Heart left ventricle (tissue), 16 donors: ENCODE data around the gene PSTPIP1. TPM values are rescaled to one million over a fixed set of nuclear protein-coding genes. Genes with fewer than 3 reads are reported as not detected.

Experiments
- ATAC-seq, 4 donors: fragments of 200-7000 bp; cut with Tn5 transposase; one replicate each; pipeline ENCODE4 v1.9.1; 2020 to 2022; ENCODE audit warnings: moderate library complexity in 4 of 4, mild to moderate bottlenecking in 3 of 4, moderate number of reproducible peaks in 1 of 4
- DNase-seq, 5 donors: peaks; one replicate each; pipeline ENCODE4 v3.0.0-alpha.2; 2020
- H3K27ac ChIP-seq, 12 donors: fragments of 200-600 bp; sonication (generic) in 4 of 12; one replicate each; pipeline versions ENCODE4 v1.5.0 to v1.8.0; 2016 to 2022; ENCODE audit warnings: mild to moderate bottlenecking in 2 of 12
- H3K27me3 ChIP-seq, 9 donors: fragments of 200-600 bp; sonication (generic) in 2 of 9; one replicate each; pipeline versions ENCODE4 v1.5.1 to v1.8.0; 2016 to 2022; ENCODE audit warnings: mild to moderate bottlenecking in 3 of 9
- H3K36me3 ChIP-seq, 9 donors: fragments of 200-600 bp; sonication (generic) in 2 of 9; one replicate each; pipeline versions ENCODE4 v1.5.0 to v1.8.0; 2018 to 2022; ENCODE audit warnings: mild to moderate bottlenecking in 2 of 9
- H3K4me1 ChIP-seq, 12 donors: fragments of 200-600 bp; sonication (generic) in 4 of 12; one replicate each; pipeline versions ENCODE4 v1.5.0 to v1.8.0; 2016 to 2022; ENCODE audit warnings: mild to moderate bottlenecking in 3 of 12
- H3K4me3 ChIP-seq, 12 donors: fragments of 200-600 bp; sonication (generic) in 4 of 12; one replicate each; pipeline versions ENCODE4 v1.5.0 to v1.8.0; 2017 to 2022; ENCODE audit warnings: mild to moderate bottlenecking in 9 of 12, moderate library complexity in 4 of 12
- H3K9me3 ChIP-seq, 12 donors: fragments of 200-600 bp; sonication (generic) in 4 of 12; one replicate each; pipeline versions ENCODE4 v1.5.0 to v1.8.0; 2016 to 2022; ENCODE audit warnings: mild to moderate bottlenecking in 1 of 12
- POLR2A ChIP-seq, 2 donors: fragments of 450-650 bp; IDR thresholded peaks; one replicate each; pipeline ENCODE4 v1.6.1; 2017; ENCODE audit warnings: antibody characterized with exemption in 2 of 2, mild to moderate bottlenecking in 2 of 2, moderate library complexity in 2 of 2
- WGBS, 4 donors: extraction: QIAGEN DNeasy Blood & Tissue Kit in 2 of 4; methylation state at CpG; one replicate each; pipeline versions ENCODE4 v1.1.5 to v1.1.7; 2013 to 2018; 5-methylcytosine and 5-hydroxymethylcytosine counted together
- intact Hi-C, 10 donors: fragments of 100-400 bp; cut with DNase I; formaldehyde crosslinking; loops; one replicate each; pipeline versions ENCODE4 v1.11.1 to v1.14.2; 2022
- polyA plus RNA-seq, 2 donors: library from polyadenylated mRNA; stranded (reverse); fragments of 200-250 nt; gene quantifications; one replicate each; pipeline ENCODE4 v1.2.3, GENCODE V29; 2013
- total RNA-seq, 9 donors: library from RNA; depleted of rRNA in 2 of 9; stranded (reverse); fragments of >200 nt in 2 of 9; fragmentation: NEBNext Ultra II Directional in 3 of 9; extraction: Animal tissue kit (Norgen Biotek cat#: 25700) in 3 of 9; gene quantifications; one replicate each; pipeline versions ENCODE4 v1.1.0 to v1.2.4, GENCODE V29; 2016 to 2023
- TF ChIP-seq, protein P1 (sequence below), 12 donors: fragments of 200-600 bp; sonication (generic) in 4 of 12; IDR thresholded peaks; one replicate each; pipeline versions ENCODE4 v1.5.0 to v1.8.0; 2018 to 2022; ENCODE audit warnings: antibody characterized with exemption in 12 of 12, mild to moderate bottlenecking in 5 of 12
- donor health status: ischemic (EF 13 %, LVEDD 7.1; RV severe dilation, severe dysfunction).
- donor health status: healthy with polysubstance abuse.
- donor health status: DM: no; HTN: yes; CAD: no.
- donor health status: DM: no; HTN: no; CAD: no.
- donor health status: ischemic (EF 25% LVEDD 6.9; RV normal size, moderate dysfunction).
- donor health status: ischemic (EF 25% LVEDD 5.7; RV mildly dilated, moderate dysfunction).
- donor health status: healthy.
- donor health status: DM: yes; HTN: yes; CAD: no.
- donor health status: ischemic (EF 35%, LVEDD 5.7; RV mildly dilated, moderate dysfunction).
- donor health status: nonischemic (EF 11% LVEDD 7.7; RV severe dilation, severe dysfunction).
- donor health status: DM: yes; HTN: yes; CAD: no.
- donor health status: PGD.
- donor health status: ischemic (EF 29% LVEDD 5.4; RV normal size, mild dysfunction).
- donor health status: nonischemic (EF 23%, LVEDD 6.1; RV moderate dilation, normal function).

PSTPIP1 gene
- total and polyA plus RNA-seq, 11 donors: 1.3 to 17.2 (median 2.9) TPM

DNA sequence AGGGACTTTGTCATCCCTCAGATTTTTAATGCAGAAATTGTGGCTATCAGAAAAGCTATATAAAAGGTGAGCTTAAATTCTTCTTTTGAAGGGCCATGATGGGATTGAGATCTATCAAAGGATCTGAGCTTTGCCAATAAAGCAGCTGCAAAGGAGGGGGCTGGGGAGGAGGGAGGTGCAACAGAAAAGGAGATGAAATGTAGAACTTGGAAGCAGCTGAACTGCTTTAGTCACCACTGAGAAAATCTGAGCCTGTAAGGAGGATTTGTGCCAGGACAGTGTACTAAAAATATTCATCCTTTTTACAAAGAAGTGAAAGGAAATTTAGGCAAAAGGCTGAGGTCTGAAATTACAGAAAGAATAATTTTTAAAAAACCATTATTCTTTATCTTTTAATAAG lies 65.6 kb downstream of the PSTPIP1 start:
- ATAC-seq (peak; percentile 44 to 87 (median 78)), DNase-seq (no peak)
- H3K27me3 ChIP-seq: no peaks in the 10 kb centered on the region
- H3K27ac ChIP-seq: peak overlapping the region in 8 of 12 donors; percentile 15 to 54 (median 30)
- TF ChIP-seq, protein P1, sequence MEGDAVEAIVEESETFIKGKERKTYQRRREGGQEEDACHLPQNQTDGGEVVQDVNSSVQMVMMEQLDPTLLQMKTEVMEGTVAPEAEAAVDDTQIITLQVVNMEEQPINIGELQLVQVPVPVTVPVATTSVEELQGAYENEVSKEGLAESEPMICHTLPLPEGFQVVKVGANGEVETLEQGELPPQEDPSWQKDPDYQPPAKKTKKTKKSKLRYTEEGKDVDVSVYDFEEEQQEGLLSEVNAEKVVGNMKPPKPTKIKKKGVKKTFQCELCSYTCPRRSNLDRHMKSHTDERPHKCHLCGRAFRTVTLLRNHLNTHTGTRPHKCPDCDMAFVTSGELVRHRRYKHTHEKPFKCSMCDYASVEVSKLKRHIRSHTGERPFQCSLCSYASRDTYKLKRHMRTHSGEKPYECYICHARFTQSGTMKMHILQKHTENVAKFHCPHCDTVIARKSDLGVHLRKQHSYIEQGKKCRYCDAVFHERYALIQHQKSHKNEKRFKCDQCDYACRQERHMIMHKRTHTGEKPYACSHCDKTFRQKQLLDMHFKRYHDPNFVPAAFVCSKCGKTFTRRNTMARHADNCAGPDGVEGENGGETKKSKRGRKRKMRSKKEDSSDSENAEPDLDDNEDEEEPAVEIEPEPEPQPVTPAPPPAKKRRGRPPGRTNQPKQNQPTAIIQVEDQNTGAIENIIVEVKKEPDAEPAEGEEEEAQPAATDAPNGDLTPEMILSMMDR (IDR thresholded peaks at IDR 0.05): no peak
- TF ChIP-seq POLR2A (IDR thresholded peaks at IDR 0.05): no peak
- peaks cover 0 to 12% (median 0%) of the 10 kb centered on the region in 9 donors for H3K36me3 ChIP-seq
- H3K4me1 ChIP-seq: peaks cover 5 to 57% (median 31%) of the 10 kb centered on the region in 12 donors
- intact Hi-C loops: no loop called here
- no peaks in the 10 kb centered on the region for H3K9me3 ChIP-seq
- H3K4me3 ChIP-seq: peak overlapping the region in 4 of 12 donors; percentile 1 to 24 (median 16)

- peaks cover 5 to 68% (median 42%) of the 10 kb centered on the region in 12 donors for H3K4me1 ChIP-seq
- ATAC-seq: no peak
- intact Hi-C loops: no loop called here
These were observed 68.3 kb downstream of the PSTPIP1 start for GRCh38 chr15:77063249-77063648.

DNA sequence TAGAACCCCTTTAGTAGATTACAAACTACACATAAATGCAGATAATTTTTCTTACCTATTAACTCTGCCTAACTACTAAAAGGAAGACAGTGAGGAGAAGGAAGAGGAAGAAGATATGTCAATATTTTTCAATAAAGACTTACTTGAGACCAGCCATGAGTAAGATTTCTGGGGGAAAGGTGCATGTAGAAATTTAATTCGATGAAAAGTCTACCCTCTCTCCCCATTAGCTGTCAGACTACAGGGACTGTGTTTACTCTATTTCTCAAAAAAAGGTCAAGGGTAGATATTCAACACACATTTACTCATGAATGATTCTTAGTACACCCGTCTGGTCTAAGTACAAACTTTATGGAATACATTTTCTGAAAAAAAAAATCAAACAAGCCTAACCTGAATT lies 69.1 kb downstream of the PSTPIP1 start:
- TF ChIP-seq POLR2A (IDR thresholded peaks at IDR 0.05): no peak
- TF ChIP-seq, protein P1 (IDR thresholded peaks at IDR 0.05): no peak
- H3K36me3 ChIP-seq: no peaks in the 10 kb centered on the region
- H3K27me3 ChIP-seq: no peaks in the 10 kb centered on the region
- DNase-seq (no peak), ATAC-seq (no peak)
- no peak overlapping the region for H3K4me3 ChIP-seq
- no peaks in the 10 kb centered on the region for H3K9me3 ChIP-seq
- intact Hi-C loops: no loop called here
- H3K27ac ChIP-seq: peak overlapping the region in 1 of 12 donors; percentile 5
- H3K4me1 ChIP-seq: peaks cover 7 to 77% (median 47%) of the 10 kb centered on the region in 12 donors
- WGBS, 4 donors: 92 to 97% (median 95%) methylated on average over 2 of the region's 2 CpGs

More at GRCh38 chr15:77063249-77063648, 68.3 kb downstream of the PSTPIP1 start:
- Histone ChIP-seq H3K27ac (no peak overlapping the region), H3K36me3 (no peaks in the 10 kb centered on the region), H3K4me3 (no peak overlapping the region), H3K9me3 (no peaks in the 10 kb centered on the region), H3K27me3 (no peaks in the 10 kb centered on the region)
- no peak for TF ChIP-seq POLR2A (IDR thresholded peaks at IDR 0.05)
- TF ChIP-seq, protein P1 (IDR thresholded peaks at IDR 0.05): no peak
- no peak for DNase-seq

DNA sequence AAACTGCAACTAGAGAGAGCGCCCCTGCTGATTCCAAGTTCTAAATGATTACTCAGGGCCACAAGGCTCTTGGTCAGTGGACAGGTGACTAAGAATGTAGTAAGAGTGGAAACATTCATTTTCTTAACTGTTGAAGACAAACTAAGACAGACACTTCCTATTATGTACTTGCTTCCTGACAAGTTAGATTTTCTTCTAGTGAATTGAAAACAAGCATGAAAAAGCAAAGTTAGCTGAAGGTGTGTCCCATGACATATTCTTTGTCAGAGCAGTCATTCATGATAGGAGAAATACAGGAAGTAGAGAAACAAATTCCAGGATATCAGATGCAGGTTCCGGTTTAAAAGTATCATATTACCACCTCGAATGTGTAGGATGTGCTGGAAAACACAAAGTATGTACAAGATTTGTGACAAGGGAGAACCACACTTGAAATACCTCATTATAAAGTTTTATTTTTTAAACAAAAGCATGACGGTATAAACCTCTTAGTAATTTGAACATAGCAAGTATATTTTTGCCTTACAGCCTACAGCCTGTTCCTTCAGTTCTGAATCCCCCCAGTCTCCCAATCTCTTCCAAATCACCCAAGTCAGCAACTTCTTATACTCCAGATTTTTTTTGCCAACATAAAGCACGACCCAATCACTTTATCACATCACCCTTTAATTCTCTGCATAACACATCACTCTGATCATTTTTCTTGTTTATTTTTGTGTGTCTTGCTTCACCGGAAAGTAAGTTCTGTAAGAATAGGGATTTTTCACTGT lies 69.8 kb downstream of the PSTPIP1 start:
- H3K27me3 ChIP-seq: no peaks in the 10 kb centered on the region
- H3K27ac ChIP-seq: peak overlapping the region in 1 of 12 donors; percentile 5
- no peaks in the 10 kb centered on the region for H3K36me3 ChIP-seq
- 70 to 82% (median 72%) methylated on average over 6 of the region's 6 CpGs for WGBS, 4 donors
- H3K4me3 ChIP-seq: no peak overlapping the region
- intact Hi-C loops: no loop called here
- no peak for DNase-seq
- peaks cover 7 to 79% (median 49%) of the 10 kb centered on the region in 12 donors for H3K4me1 ChIP-seq
- no peaks in the 10 kb centered on the region for H3K9me3 ChIP-seq
- TF ChIP-seq, protein P1 (IDR thresholded peaks at IDR 0.05): no peak
- no peak for TF ChIP-seq POLR2A (IDR thresholded peaks at IDR 0.05)
- ATAC-seq: no peak
